Neutrophil (primary cell): ENCODE data around the gene ST3GAL3.

Experiments
- H3K27ac ChIP-seq: fragments of 200-600 bp; sonication (generic); 2 replicates; pipeline ENCODE4 v1.5.1; 2016; ENCODE audit warnings: mild to moderate bottlenecking, moderate library complexity
- H3K27me3 ChIP-seq: fragments of 200-600 bp; sonication (generic); 2 replicates; pipeline ENCODE4 v1.6.0; 2016; ENCODE audit warnings: mild to moderate bottlenecking
- H3K36me3 ChIP-seq: fragments of 200-600 bp; sonication (generic); 2 replicates; pipeline ENCODE4 v1.5.1; 2017
- H3K4me1 ChIP-seq, 2 experiments: fragments of 200-600 bp in 1 of 2; sonication (generic) in 1 of 2; 1 replicate in 1 of 2; 2 replicates in 1 of 2; pipeline versions ENCODE4 v1.5.1 to v1.6.1; 2013 to 2016; ENCODE audit warnings: low read depth in 1 of 2, low read length in 1 of 2, mild to moderate bottlenecking in 1 of 2, moderate library complexity in 1 of 2; ENCODE audit not compliant: control insufficient read depth in 1 of 2, insufficient read depth in 1 of 2
- H3K4me3 ChIP-seq, 2 experiments: fragments of 200-600 bp in 1 of 2; sonication (generic) in 1 of 2; 1 replicate in 1 of 2; 2 replicates in 1 of 2; pipeline ENCODE4 v1.5.1; 2013 to 2016; ENCODE audit warnings: low read depth in 1 of 2, low read length in 1 of 2, mild to moderate bottlenecking in 1 of 2, moderate library complexity in 1 of 2
- H3K9me3 ChIP-seq: fragments of 200-600 bp; sonication (generic); 2 replicates; pipeline ENCODE4 v1.5.1; 2016
- TF ChIP-seq, protein P1 (sequence below): fragments of 200-600 bp; sonication (generic); IDR thresholded peaks from 2 replicates; pipeline ENCODE4 v1.5.1; 2016; ENCODE audit warnings: antibody characterized with exemption

The ST3GAL3 gene

DNA sequence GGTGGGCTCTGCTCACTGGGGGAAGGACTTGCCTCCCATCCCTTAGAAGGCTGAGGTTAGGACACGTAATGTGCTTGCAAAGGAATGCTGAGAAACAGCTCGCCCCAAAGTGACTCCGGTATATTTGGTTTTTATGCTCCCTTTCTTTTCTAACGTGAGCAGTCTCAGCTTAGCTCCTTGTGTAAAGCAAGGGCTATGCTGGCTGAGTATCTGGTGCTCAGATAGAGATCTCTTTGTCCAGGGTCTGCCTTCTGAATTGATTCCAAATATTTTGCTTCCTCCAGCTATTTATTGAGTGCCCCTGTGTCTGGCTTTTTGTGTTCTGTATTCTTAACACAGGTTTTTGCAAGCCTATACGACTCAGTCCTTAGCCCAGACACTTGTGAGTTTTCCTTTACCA lies 131.7 kb downstream of the ST3GAL3 start:
- Histone ChIP-seq H3K27ac (no peak overlapping the region), H3K4me1 (peaks cover 18 to 19% of the 10 kb centered on the region in 2 experiments), H3K9me3 (no peaks in the 10 kb centered on the region), H3K4me3 (no peak overlapping the region), H3K27me3 (no peaks in the 10 kb centered on the region), H3K36me3 (no peaks in the 10 kb centered on the region)
- TF ChIP-seq, protein P1, sequence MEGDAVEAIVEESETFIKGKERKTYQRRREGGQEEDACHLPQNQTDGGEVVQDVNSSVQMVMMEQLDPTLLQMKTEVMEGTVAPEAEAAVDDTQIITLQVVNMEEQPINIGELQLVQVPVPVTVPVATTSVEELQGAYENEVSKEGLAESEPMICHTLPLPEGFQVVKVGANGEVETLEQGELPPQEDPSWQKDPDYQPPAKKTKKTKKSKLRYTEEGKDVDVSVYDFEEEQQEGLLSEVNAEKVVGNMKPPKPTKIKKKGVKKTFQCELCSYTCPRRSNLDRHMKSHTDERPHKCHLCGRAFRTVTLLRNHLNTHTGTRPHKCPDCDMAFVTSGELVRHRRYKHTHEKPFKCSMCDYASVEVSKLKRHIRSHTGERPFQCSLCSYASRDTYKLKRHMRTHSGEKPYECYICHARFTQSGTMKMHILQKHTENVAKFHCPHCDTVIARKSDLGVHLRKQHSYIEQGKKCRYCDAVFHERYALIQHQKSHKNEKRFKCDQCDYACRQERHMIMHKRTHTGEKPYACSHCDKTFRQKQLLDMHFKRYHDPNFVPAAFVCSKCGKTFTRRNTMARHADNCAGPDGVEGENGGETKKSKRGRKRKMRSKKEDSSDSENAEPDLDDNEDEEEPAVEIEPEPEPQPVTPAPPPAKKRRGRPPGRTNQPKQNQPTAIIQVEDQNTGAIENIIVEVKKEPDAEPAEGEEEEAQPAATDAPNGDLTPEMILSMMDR: no peak

DNA sequence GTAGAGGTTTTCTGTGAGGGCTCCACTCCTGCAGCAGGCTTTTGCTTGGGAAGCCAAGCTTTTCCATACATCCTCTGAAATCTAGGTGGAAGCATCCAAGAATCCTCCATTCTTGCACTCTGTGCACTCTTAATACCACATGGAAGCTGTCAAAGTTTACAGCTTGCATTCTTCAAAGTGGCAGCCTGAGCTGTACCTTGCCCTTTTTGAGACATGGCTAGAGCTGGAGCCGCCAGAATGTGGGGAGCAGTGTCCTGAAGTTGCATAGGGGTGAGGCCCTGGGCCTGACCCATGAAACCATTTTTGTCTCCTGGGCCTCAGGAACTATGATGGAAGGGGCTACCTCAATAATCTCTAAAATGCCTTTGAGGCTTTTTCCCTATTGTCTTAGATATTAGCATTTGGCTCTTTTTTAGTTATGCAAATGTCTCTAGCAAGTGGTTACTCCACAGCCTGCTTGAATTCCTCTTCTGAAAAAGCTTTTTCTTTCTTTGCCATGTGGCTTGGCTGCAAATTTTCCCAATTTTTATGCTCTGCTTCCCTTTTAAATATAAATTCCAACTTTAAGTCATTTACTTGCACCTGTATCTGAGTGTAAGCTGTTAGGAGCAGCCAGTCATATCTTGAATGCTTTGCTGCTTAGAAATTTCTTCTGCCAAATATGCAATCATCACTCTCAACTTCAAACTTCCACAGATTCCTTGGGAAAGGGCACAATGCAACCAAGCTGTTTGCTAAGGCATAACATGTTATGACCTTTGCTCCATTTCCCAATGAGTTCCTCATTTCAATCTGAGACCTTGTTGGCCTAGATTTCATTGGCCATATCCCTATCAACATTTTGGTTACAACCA lies 134.2 kb downstream of the ST3GAL3 start:
- H3K9me3 ChIP-seq: no peaks in the 10 kb centered on the region
- H3K36me3 ChIP-seq: no peaks in the 10 kb centered on the region
- no peak overlapping the region for H3K27ac ChIP-seq
- TF ChIP-seq, protein P1: no peak
- no peak overlapping the region for H3K4me3 ChIP-seq
- H3K4me1 ChIP-seq: no peaks in the 10 kb centered on the region
- H3K27me3 ChIP-seq: no peaks in the 10 kb centered on the region

DNA sequence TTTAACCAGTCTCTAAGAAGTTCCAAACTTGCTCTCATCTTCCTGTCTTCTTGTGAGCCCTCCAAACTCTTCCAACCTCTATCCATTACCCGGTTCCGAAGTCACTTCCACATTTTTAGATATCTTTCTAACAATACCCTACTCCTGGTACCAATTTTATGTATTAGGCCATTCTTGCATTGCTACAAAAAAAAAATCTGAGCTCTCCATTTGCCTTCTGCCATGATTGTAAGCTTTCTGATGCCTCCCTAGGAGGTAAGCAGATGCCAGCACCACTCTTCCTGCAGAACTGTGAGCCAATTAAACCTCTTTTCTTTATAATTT lies 134.8 kb downstream of the ST3GAL3 start:
- Histone ChIP-seq H3K9me3 (no peaks in the 10 kb centered on the region), H3K4me3 (no peak overlapping the region), H3K36me3 (no peaks in the 10 kb centered on the region), H3K27ac (no peak overlapping the region), H3K4me1 (peaks cover 2% of the 10 kb centered on the region in 2 experiments), H3K27me3 (no peaks in the 10 kb centered on the region)
- TF ChIP-seq, protein P1: no peak

DNA sequence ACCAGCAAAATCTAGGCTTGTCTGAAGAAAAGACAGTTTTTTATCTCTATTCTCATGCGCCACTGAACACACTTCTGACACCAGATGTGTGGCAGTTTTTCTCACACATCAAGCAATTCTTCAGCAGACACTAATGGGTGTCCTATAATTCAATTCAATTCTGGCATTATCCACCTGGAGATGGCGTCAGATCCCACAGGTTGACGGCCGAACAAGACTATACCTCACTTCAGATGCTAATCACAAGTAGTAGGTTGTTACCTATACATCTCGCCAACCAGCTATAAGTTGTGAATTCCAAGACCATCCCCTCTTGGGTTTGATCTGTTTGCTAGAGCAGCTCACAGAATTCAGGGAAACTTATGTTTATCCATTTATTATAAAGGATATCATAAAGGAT lies 136.3 kb downstream of the ST3GAL3 start:
- Histone ChIP-seq H3K36me3 (no peaks in the 10 kb centered on the region), H3K27me3 (no peaks in the 10 kb centered on the region), H3K4me3 (no peak overlapping the region), H3K4me1 (peaks cover 7 to 8% of the 10 kb centered on the region in 2 experiments), H3K27ac (no peak overlapping the region), H3K9me3 (no peaks in the 10 kb centered on the region)
- TF ChIP-seq, protein P1: no peak

DNA sequence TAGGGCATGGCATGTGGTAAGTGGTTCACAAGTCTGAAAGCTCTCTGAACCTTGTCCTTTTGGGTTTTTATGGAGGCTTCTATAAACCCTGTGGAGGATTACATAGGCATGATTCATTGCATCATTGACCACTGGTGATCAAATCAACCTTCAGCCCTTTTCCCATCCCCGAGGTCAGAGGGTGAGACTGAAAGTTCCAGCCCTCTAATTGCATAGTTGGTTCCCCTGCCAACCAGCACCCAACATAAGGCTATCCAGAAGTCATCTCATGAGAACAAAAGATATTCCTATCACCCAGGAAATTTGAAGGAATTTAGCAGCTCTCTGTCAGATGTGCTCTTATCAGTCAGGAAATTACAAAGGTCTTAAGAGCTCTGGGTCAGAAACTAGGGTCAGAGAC lies 136.8 kb downstream of the ST3GAL3 start:
- Histone ChIP-seq H3K36me3 (no peaks in the 10 kb centered on the region), H3K4me1 (peaks cover 7 to 8% of the 10 kb centered on the region in 2 experiments), H3K27ac (no peak overlapping the region), H3K9me3 (no peaks in the 10 kb centered on the region), H3K4me3 (no peak overlapping the region), H3K27me3 (no peaks in the 10 kb centered on the region)
- TF ChIP-seq, protein P1: no peak
